Measurements from ENCODE around the gene COX19.

DNA sequence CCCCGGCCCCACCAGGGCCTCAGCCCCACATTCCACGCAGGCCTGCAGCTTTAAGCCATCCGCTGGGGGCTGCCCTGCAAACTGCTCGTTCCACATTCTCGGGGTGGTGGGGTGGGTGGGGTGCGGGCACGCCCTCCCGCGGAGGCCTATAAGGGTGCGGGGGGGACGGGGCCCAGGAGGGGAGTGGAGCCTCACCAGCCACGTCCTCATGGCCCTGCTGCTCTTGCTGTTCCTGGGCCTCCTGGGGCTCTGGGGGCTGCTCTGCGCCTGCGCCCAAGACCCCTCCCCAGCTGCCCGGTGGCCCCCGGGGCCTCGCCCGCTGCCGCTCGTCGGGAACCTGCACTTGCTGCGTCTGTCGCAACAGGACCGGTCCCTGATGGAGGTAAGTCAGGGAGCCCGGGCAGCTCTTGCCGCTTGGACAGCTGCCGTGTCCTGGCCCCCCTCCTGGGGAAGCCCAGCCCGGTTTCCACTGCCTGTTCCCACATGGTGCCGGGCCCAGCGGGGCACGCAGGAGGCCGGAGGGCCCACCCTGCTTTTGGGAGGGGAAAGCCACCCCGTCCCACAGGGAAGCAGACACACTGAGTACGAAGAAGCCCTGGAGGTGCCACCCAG, 7.8 kb upstream of the COX19 start, which contains the start of gene CYP2W1:
- TF ChIP-seq, protein P1, sequence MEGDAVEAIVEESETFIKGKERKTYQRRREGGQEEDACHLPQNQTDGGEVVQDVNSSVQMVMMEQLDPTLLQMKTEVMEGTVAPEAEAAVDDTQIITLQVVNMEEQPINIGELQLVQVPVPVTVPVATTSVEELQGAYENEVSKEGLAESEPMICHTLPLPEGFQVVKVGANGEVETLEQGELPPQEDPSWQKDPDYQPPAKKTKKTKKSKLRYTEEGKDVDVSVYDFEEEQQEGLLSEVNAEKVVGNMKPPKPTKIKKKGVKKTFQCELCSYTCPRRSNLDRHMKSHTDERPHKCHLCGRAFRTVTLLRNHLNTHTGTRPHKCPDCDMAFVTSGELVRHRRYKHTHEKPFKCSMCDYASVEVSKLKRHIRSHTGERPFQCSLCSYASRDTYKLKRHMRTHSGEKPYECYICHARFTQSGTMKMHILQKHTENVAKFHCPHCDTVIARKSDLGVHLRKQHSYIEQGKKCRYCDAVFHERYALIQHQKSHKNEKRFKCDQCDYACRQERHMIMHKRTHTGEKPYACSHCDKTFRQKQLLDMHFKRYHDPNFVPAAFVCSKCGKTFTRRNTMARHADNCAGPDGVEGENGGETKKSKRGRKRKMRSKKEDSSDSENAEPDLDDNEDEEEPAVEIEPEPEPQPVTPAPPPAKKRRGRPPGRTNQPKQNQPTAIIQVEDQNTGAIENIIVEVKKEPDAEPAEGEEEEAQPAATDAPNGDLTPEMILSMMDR (IDR thresholded peaks at IDR 0.05), result no peak
- TF ChIP-seq POLR2A (IDR thresholded peaks at IDR 0.05), result no peak
- TF ChIP-seq EP300 (IDR thresholded peaks at IDR 0.05; ENCODE audit: low read depth), result no peak
- no peak for TF ChIP-seq POLR2AphosphoS5 (IDR thresholded peaks at IDR 0.05)
